Measurements from ENCODE around the gene CAPN13.

DNA sequence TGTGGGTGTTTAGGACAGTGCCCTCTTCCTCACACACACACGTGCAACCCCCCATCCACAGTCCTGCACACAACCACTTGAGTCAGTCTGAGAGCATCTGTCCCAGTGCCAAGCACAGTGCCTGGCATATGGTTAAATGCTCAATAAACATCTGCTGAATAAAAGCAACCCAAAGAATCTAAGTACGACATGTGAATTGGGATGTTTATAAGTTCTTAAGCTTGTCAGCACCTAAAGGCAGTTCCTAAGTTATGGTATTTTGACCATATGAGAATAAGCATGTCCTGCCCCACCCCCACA is 37.8 kb downstream of the CAPN13 start:
- TF ChIP-seq, protein P1, sequence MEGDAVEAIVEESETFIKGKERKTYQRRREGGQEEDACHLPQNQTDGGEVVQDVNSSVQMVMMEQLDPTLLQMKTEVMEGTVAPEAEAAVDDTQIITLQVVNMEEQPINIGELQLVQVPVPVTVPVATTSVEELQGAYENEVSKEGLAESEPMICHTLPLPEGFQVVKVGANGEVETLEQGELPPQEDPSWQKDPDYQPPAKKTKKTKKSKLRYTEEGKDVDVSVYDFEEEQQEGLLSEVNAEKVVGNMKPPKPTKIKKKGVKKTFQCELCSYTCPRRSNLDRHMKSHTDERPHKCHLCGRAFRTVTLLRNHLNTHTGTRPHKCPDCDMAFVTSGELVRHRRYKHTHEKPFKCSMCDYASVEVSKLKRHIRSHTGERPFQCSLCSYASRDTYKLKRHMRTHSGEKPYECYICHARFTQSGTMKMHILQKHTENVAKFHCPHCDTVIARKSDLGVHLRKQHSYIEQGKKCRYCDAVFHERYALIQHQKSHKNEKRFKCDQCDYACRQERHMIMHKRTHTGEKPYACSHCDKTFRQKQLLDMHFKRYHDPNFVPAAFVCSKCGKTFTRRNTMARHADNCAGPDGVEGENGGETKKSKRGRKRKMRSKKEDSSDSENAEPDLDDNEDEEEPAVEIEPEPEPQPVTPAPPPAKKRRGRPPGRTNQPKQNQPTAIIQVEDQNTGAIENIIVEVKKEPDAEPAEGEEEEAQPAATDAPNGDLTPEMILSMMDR (IDR thresholded peaks at IDR 0.05; ENCODE audit: low read length), result no peak
- TF ChIP-seq EZH2 (IDR thresholded peaks at IDR 0.05; ENCODE audit: borderline replicate concordance, low read length), result no peak
